Measurements from ENCODE around the gene MGAT3.

- TF ChIP-seq CTCF (IDR thresholded peaks at IDR 0.05), result no peak
- no peak for TF ChIP-seq POLR2A (IDR thresholded peaks at IDR 0.05)
- TF ChIP-seq POLR2AphosphoS5 (IDR thresholded peaks at IDR 0.05), result no peak
Measured at GRCh38 chr22:39462443-39463221, 5.8 kb downstream of the MGAT3 start.
